Ishikawa (cell line): ENCODE results near the gene ZCCHC24.

Source experiments
- EP300 ChIP-seq: IDR thresholded peaks from 2 replicates; pipeline ENCODE4 v1.6.1; 2012; ENCODE audit warnings: borderline replicate concordance
- FOXM1 ChIP-seq: IDR thresholded peaks from 2 replicates; pipeline ENCODE4 v1.6.1; 2012; ENCODE audit warnings: low read depth, borderline replicate concordance
- TAF1 ChIP-seq: IDR thresholded peaks from 2 replicates; pipeline ENCODE4 v1.6.1; 2012; ENCODE audit warnings: low read depth, mild to moderate bottlenecking
- TCF12 ChIP-seq: IDR thresholded peaks from 2 replicates; pipeline ENCODE4 v1.6.1; 2012; ENCODE audit warnings: low read depth
- YY1 ChIP-seq: IDR thresholded peaks from 2 replicates; pipeline ENCODE4 v1.6.1; 2012; ENCODE audit warnings: low read depth
- ZBTB7A ChIP-seq: IDR thresholded peaks from 2 replicates; pipeline ENCODE4 v1.6.1; 2012; ENCODE audit warnings: low read depth
- TF ChIP-seq, protein P1 (sequence below): IDR thresholded peaks from 2 replicates; pipeline ENCODE4 v1.6.1; 2012
- TF ChIP-seq, protein P2 (sequence below): IDR thresholded peaks from 2 replicates; pipeline ENCODE4 v1.6.1; 2012

DNA sequence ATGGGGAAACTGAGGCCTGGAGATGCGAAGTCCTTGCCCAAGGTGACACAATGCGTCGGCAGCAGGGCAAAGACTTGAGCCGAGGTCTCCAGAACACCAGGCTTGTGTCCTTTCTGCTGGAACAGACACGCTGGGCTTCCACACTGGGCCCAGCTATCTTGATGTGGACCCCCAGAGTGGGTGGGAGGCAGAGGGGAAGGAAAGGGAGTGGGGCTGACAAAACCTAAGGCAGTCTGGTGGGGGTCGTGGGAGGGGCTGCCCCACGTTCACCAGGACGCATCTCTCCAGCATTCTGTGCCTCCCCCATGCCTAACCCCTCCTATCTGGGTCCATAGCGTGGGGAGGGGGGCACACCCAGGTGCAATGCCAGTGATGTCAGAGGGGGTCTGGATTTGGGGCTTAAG is 60.0 kb downstream of the ZCCHC24 start:
- TF ChIP-seq, protein P1, sequence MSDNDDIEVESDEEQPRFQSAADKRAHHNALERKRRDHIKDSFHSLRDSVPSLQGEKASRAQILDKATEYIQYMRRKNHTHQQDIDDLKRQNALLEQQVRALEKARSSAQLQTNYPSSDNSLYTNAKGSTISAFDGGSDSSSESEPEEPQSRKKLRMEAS = no peak
- TF ChIP-seq, protein P2, sequence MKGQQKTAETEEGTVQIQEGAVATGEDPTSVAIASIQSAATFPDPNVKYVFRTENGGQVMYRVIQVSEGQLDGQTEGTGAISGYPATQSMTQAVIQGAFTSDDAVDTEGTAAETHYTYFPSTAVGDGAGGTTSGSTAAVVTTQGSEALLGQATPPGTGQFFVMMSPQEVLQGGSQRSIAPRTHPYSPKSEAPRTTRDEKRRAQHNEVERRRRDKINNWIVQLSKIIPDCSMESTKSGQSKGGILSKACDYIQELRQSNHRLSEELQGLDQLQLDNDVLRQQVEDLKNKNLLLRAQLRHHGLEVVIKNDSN = no peak
- TF ChIP-seq ZBTB7A = no peak
- no peak for TF ChIP-seq TCF12
- TF ChIP-seq TAF1 = no peak
- no peak for TF ChIP-seq EP300
- TF ChIP-seq FOXM1 = no peak
- no peak for TF ChIP-seq YY1
